Endometrium (tissue), 2 donors: ENCODE results near the gene PRTG.
"Not testable (repeated sequence)": the region's sequence is repeated elsewhere in the genome, so short reads cannot be mapped to it uniquely, and the experiment has no call there.

Experiments
- FAIRE-seq: peaks from 2 replicates; lab custom pipeline; 2012; peaks lifted over from hg19 to GRCh38; lab: Jason Lieb, UNC
- donor health status: control.
- donor health status: control.

Gene PRTG, protein sequence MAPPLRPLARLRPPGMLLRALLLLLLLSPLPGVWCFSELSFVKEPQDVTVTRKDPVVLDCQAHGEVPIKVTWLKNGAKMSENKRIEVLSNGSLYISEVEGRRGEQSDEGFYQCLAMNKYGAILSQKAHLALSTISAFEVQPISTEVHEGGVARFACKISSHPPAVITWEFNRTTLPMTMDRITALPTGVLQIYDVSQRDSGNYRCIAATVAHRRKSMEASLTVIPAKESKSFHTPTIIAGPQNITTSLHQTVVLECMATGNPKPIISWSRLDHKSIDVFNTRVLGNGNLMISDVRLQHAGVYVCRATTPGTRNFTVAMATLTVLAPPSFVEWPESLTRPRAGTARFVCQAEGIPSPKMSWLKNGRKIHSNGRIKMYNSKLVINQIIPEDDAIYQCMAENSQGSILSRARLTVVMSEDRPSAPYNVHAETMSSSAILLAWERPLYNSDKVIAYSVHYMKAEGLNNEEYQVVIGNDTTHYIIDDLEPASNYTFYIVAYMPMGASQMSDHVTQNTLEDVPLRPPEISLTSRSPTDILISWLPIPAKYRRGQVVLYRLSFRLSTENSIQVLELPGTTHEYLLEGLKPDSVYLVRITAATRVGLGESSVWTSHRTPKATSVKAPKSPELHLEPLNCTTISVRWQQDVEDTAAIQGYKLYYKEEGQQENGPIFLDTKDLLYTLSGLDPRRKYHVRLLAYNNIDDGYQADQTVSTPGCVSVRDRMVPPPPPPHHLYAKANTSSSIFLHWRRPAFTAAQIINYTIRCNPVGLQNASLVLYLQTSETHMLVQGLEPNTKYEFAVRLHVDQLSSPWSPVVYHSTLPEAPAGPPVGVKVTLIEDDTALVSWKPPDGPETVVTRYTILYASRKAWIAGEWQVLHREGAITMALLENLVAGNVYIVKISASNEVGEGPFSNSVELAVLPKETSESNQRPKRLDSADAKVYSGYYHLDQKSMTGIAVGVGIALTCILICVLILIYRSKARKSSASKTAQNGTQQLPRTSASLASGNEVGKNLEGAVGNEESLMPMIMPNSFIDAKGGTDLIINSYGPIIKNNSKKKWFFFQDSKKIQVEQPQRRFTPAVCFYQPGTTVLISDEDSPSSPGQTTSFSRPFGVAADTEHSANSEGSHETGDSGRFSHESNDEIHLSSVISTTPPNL

GRCh38 chr15:55742927-55743728 lies at the start of gene PRTG:
TSS of gene PRTG (minus strand) at chr15:55743152. CDS start at chr15:55742931, 221 bp downstream.
- no peak for FAIRE-seq

- FAIRE-seq, result no peak
These were observed 48.8 kb upstream of the PRTG start for GRCh38 chr15:55791551-55792400.

- no peak for FAIRE-seq
These were observed 46.2 kb upstream of the PRTG start for GRCh38 chr15:55789066-55789660.

- no peak for FAIRE-seq
These were observed 43.4 kb upstream of the PRTG start for GRCh38 chr15:55786341-55786740.

- not testable (repeated sequence) for FAIRE-seq
These were observed 42.6 kb upstream of the PRTG start for GRCh38 chr15:55785593-55785992.

GRCh38 chr15:55784286-55784685 lies 41.3 kb upstream of the PRTG start:
- FAIRE-seq, result no peak

DNA sequence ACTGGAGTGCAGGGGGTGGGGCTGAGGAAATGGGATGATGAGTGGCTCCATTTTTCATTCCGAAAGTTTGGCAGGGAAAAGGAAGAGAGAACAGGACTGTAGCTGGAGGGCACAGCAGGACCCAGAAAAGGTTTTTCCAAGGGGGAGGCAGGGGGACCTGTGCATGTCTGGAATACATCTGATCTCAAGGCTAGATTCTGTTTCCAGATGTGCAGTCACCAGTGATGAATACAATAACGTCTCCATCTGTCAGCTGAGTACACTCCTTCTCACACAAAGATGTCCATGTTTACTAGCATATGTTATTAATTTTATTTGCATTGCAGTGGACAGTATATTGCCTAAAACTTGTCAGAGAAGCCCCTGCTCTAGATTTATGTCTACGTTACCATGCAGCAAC lies 39.9 kb upstream of the PRTG start:
- no peak for FAIRE-seq

DNA sequence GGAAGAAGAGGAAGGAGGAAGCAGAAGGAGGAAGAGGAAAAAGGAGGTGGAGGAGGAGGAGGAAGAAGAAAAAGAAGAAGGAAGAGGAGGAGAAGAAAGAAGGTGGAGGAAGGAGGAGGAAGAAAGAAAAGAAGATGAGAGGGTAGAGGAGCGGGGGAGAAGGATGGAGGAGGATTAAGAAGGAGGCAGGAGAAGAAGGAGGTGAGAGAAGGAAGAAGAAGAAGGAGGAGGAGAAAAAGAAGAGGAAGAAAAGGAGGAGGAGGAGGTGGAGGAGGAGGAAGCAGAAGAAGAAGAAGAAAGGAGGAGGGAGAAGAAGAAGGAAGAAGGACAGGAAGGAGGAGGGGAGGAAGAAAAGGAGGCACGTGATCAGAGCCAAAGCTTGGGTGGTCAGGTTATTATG lies 37.3 kb upstream of the PRTG start:
- FAIRE-seq, result no peak

DNA sequence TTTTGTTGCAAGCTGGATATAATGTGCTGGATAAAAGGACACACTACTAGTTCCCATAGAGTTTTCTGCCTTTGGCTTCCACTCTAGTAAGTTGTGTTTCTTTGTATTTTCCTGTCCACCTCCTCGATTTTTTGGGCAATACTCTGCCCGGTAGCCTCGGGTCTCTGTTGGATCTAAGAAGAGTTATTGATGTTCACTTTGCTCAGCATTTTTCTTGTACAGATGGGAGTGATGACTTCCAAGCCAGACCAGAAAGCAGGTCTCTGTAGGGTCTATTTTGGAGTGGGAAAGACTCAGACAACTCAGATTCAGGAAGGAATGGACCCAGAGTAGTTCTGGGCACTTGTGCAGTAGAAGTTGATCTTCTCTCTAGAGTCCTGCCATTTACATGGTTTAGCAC lies 36.0 kb upstream of the PRTG start:
- FAIRE-seq, result no peak

- FAIRE-seq, result no peak
These were observed 32.4 kb upstream of the PRTG start for GRCh38 chr15:55775316-55775715.

DNA sequence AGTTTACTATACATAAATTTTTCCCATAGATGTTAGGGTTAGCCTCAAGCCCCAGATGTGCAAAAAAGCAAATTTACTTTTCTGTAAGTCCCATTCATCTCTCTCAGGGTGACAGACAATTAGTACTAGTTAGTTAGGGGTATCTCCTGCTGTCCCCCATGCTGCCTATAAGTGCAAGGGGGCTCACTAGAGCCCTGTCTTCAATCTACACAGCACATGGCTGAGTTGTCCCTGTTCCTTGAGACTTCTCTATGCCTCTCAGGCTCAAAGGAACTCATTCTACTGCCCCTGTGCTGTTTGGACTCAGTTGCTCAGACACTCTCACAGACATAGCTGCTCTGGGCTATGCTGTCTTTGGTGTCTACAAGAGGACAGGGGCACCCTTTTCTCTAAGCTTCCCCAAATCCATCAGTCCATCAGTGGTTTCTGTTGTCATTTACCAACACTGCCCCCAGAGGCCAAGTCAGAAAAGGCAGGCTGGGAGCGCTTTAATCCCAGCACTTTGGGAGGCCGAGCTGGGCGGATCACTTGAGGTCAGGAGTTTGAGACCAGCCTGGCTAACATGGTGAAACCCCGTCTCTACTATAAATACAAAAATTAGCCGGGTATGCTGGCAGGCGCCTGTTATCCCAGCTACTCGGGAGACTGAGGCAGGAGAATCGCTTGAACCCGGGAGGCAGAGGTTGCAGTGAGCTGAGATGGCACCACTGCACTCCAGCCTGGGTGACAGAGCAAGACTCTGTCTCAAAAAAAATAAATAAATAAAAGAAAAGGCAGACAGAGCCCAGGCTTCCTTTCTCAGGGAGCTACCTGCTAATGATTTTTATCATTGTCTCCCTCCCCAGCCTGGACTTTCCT lies 31.4 kb upstream of the PRTG start:
- no peak for FAIRE-seq

DNA sequence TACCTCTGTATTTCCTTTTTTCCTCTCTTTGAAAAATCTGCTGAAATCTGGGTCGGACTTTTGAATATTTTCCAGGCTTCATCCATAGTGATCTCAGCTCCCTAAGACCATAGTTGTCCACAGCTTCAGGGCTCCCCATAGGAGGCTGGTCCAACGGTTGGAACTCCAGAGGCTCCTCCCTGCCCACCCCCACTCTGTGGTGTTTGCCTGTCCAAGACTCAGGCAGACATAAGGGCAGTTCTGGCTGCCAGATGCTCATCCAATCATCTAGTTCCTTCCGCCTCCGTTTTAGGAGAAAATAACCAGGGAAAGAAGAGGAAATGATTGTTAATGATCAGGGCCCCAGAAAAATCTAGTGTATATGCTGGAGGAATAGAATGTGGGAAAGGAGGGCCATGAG lies 27.9 kb upstream of the PRTG start:
- FAIRE-seq, result no peak

GRCh38 chr15:55770261-55770660 lies 27.3 kb upstream of the PRTG start:
- FAIRE-seq, result no peak

DNA sequence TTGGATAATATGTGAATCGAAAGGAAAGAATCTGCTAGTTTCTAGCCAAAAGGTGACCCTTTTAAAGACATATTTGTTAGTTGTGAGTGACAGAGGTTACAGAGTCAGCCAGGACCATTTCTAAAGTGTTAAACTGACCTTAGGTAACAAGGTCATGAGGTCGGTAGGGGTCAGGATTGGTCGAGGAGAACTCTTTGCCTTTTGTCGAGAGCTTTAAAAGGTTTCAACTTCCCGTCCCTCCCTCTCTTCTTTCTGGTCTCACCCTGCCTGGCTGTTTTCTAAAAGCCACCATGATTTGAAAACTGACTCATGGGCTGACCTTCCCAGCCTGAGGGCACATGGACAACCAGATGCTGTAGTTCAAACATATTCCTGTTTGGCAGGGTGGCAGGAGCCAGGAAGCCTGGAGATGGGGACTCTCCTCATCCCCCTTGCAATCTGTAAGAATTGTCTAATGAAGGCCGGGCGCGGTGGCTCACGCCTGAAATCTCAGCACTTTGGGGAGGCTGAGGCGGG lies 25.8 kb upstream of the PRTG start:
- FAIRE-seq, result no peak

DNA sequence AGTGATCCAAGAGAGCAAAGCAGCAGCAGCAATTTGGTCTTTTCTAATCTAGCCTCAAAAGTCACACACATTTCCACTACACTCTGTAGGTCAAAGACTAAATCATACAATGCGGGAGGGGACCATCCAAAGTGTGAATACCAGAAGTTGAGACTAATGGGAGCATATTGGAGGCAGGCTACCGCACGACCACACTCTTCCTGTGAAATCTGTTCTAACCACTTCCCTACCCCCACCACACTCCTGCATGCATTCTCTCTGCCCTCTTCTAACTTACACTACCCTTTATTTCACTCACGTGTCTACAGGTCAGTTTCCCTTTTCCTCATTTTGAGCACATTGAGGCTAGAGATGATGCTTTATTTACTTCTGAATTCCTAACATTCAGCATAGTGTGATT lies 23.7 kb upstream of the PRTG start:
- no peak for FAIRE-seq

DNA sequence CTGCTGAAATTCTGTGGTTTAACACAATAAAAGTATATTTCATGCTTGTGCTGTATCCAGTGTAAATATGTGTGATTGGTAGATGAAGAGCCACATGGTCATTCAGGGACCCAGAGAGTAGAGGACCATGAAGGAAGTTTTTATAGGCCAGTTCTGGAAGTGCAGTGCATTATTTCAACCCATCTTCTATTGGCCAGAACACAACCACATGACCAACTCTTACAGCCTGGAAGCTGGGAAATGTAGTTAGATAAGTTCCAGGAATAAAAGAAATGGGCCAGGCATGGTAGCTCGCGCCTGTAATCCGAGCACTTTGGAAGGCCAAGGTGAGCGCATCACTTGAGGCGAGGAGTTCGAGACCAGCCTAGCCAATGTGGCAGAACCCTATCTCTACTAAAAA lies 21.4 kb upstream of the PRTG start:
- no peak for FAIRE-seq

DNA sequence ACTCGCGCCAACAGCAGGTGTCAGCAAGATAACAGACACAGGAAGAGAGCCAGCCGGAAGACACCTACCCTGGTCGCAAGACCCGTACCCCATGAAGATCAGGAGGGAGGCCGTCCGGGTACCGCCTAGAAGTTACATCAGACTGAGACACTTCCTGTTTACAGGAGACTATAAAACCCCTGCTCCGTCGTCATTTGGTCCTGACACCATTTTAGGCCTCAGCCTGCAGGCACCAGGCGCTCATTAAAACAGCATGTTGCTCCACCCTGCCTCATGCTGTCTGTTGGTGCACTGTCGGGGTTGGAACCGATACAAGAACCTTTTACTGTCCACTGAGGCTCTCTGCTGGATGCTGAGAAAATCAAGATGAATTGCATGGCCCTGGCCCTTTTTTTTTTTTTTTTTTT lies 15.6 kb upstream of the PRTG start:
- no peak for FAIRE-seq

DNA sequence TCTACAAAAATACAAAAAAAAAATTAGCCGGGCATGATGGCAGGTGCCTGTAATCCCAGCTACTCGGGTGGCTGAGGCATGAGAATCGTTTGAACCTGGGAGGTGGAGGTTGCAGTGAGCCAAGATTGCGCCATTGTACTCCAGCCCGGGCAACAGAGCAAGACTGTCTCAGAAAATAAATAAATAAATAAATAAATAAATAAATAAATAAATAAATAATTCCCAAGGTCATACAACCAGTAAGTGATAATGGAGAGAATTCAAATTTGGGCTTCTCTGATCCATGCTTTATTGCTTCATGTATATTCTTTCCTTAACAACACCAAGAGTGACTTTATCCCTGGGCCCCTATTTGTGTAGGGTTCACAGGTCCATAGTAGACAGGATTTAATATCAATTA lies 10.5 kb upstream of the PRTG start:
- FAIRE-seq, result not testable (repeated sequence)

GRCh38 chr15:55750706-55751105 lies 7.8 kb upstream of the PRTG start:
- no peak for FAIRE-seq
